ENCODE results near the gene SMIM12.

Gene SMIM12

DNA sequence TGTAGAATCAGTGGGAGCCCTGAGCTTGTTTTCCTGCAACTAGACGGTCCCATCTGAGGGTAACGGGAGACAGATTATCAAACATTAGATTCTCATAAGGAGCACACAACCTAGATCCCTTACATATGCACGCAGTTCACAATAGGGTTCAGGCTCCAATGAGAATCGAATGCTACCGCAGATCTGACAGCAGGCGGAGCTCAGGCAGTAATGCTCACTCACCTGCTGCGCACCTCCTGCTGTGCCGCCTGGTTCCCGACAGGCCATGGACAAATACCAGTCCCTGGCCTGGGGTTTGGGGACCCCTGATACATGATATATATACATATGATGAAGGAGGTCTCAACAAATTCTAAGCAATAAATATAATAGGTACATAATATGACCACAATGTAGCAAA is 19.7 kb upstream of the SMIM12 start:
- TF ChIP-seq POU2F2 (IDR thresholded peaks at IDR 0.05; ENCODE audit: low read depth, low read length) (no peak), SPI1 (IDR thresholded peaks at IDR 0.05; ENCODE audit: low read depth, low read length) (no peak), POLR2AphosphoS5 (IDR thresholded peaks at IDR 0.05; ENCODE audit: low read depth, low read length) (no peak), PAX5 (IDR thresholded peaks at IDR 0.05; ENCODE audit: insufficient read depth, low read length, severe bottlenecking) (no peak), TAF1 (IDR thresholded peaks at IDR 0.05; ENCODE audit: low read depth, low read length) (no peak), POLR2A (IDR thresholded peaks at IDR 0.05; ENCODE audit: low read depth, low read length) (no peak)
- no peak for DNase-seq (ENCODE audit: insufficient read length, low spot score)
- FAIRE-seq = no peak

GRCh38 chr1:34876406-34876805 is 16.9 kb upstream of the SMIM12 start:
- no peak for FAIRE-seq
- DNase-seq (ENCODE audit: insufficient read length, low spot score) = no peak
- TF ChIP-seq POU2F2 (IDR thresholded peaks at IDR 0.05; ENCODE audit: low read depth, low read length) (no peak), PAX5 (IDR thresholded peaks at IDR 0.05; ENCODE audit: insufficient read depth, low read length, severe bottlenecking) (no peak), POLR2AphosphoS5 (IDR thresholded peaks at IDR 0.05; ENCODE audit: low read depth, low read length) (no peak), POLR2A (IDR thresholded peaks at IDR 0.05; ENCODE audit: low read depth, low read length) (no peak)

DNA sequence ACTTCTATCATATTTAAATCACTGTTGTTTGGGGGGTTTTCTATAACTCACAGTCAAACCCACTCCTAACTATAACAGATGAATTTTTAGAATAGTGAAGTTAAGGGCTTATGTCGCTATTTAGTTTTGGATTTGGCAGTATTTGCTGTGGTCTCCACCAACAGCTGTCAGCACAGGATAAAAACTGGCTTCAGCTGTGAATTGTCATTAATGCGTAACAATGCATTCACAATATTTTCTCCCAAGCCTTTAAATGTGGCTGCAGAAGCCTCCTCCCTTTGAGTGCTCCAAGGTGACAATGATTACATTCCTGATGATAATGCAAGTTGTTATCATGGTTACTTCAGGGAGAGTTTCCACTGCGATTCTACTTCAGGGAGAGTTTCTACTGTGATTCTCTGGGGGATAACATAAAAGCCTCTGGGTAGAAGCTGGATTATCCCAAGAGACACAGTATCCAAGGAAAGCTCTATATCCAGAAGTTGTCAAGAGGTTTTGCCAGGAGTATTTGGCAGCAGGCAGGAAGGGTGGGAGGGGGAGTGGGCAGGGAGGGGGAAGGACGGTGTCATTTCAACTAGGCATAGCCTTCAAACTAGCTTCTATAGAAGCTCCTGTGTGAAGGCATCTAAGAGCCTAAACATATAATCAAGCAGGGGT is 14.9 kb upstream of the SMIM12 start:
- FAIRE-seq (no peak), DNase-seq (ENCODE audit: insufficient read length, low spot score) (no peak)
- TF ChIP-seq PAX5 (IDR thresholded peaks at IDR 0.05; ENCODE audit: insufficient read depth, low read length, severe bottlenecking) (no peak), TAF1 (IDR thresholded peaks at IDR 0.05; ENCODE audit: low read depth, low read length) (no peak), POLR2A (IDR thresholded peaks at IDR 0.05; ENCODE audit: low read depth, low read length) (no peak), POU2F2 (IDR thresholded peaks at IDR 0.05; ENCODE audit: low read depth, low read length) (no peak), POLR2AphosphoS5 (IDR thresholded peaks at IDR 0.05; ENCODE audit: low read depth, low read length) (no peak), SPI1 (IDR thresholded peaks at IDR 0.05; ENCODE audit: low read depth, low read length) (no peak)

- no peak for DNase-seq (ENCODE audit: insufficient read length, low spot score)
- TF ChIP-seq SPI1 (IDR thresholded peaks at IDR 0.05; ENCODE audit: low read depth, low read length) (no peak), POU2F2 (IDR thresholded peaks at IDR 0.05; ENCODE audit: low read depth, low read length) (no peak), POLR2AphosphoS5 (IDR thresholded peaks at IDR 0.05; ENCODE audit: low read depth, low read length) (no peak)
- FAIRE-seq = no peak
These were observed 12.6 kb upstream of the SMIM12 start for GRCh38 chr1:34872133-34872503.

DNA sequence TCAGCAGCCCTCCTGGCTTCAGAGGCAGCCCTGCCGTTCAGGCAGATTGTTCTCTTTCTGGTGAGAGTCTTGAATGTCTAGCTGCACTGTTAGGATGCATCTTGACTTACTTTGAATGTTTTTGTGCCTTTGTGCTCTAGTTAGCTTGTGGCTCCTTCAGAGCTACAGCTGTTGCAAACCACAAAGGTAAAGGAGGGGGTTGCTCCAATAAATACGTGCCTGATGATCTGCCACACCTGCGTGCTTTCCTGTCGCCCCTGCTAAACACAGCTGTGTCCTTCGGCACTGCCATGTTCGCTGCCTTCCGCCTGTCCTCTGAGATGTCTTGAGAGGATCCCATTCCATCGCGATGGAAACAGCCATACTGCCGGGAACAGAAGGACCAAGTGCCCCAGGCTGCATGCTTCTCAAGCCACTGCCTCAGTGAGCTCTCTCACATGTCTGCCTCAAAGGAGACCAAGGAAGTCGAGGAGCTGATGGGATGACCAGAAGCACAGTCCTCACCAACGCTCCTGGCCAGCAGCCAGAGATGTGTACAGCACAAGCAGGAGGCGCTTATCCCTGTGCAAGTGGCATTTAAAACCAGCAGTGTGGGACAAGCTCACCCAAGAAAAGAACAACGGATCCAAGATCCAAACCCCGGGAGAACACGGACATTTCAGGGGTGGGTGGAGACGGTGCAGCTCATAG is 12.0 kb upstream of the SMIM12 start:
- FAIRE-seq = no peak
- no peak for DNase-seq (ENCODE audit: insufficient read length, low spot score)
- TF ChIP-seq SPI1 (IDR thresholded peaks at IDR 0.05; ENCODE audit: low read depth, low read length) (no peak), TAF1 (IDR thresholded peaks at IDR 0.05; ENCODE audit: low read depth, low read length) (no peak), PAX5 (IDR thresholded peaks at IDR 0.05; ENCODE audit: insufficient read depth, low read length, severe bottlenecking) (no peak)

DNA sequence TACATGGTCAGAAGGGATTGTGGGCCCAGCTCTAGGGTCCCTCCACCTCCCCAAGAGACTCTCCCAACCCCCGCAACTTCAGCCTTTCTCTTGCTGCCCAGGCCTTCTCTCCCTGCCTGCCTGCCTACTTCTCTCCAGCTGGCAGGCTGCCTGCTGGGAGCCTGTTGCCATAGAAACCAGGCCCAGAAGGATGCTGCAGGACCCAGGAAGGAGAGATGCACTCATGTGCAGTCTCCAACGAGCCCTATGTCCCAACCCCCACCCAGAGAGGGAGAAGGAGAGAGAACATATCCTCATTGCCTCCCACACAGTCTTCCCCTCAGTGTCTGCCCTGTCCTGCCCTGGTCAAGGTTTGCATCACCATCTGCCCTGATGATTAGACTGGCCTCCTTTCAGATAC is 10.8 kb upstream of the SMIM12 start:
- TF ChIP-seq POU2F2 (IDR thresholded peaks at IDR 0.05; ENCODE audit: low read depth, low read length) (no peak), POLR2AphosphoS5 (IDR thresholded peaks at IDR 0.05; ENCODE audit: low read depth, low read length) (no peak), PAX5 (IDR thresholded peaks at IDR 0.05; ENCODE audit: insufficient read depth, low read length, severe bottlenecking) (no peak), POLR2A (IDR thresholded peaks at IDR 0.05; ENCODE audit: low read depth, low read length) (no peak), TAF1 (IDR thresholded peaks at IDR 0.05; ENCODE audit: low read depth, low read length) (no peak), SPI1 (IDR thresholded peaks at IDR 0.05; ENCODE audit: low read depth, low read length) (no peak)
- FAIRE-seq (no peak), DNase-seq (ENCODE audit: insufficient read length, low spot score) (no peak)

DNA sequence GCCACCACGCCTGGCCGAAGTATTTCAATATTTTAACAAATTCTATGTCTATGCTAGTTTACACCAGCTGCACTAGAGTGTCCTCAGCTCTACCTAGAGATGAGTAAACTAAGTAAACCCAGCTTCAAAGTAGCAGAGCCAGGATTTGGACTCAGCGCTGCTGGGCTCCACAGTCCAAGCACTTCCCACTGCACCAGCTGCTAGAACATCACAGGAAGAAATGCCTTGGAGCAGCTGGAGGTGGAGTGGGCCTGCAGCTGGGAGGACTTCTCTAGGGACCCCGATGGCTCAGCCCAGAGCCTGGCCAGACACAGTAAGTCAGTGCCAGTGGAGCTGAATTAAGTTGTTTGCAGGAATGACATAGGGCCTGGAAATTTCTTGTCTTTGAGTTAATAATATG is 10.2 kb upstream of the SMIM12 start:
- DNase-seq (ENCODE audit: insufficient read length, low spot score) = no peak
- TF ChIP-seq TAF1 (IDR thresholded peaks at IDR 0.05; ENCODE audit: low read depth, low read length) (no peak), POLR2AphosphoS5 (IDR thresholded peaks at IDR 0.05; ENCODE audit: low read depth, low read length) (no peak), POU2F2 (IDR thresholded peaks at IDR 0.05; ENCODE audit: low read depth, low read length) (no peak), POLR2A (IDR thresholded peaks at IDR 0.05; ENCODE audit: low read depth, low read length) (no peak), SPI1 (IDR thresholded peaks at IDR 0.05; ENCODE audit: low read depth, low read length) (no peak), PAX5 (IDR thresholded peaks at IDR 0.05; ENCODE audit: insufficient read depth, low read length, severe bottlenecking) (no peak)
- no peak for FAIRE-seq

GRCh38 chr1:34868230-34869049 is 8.9 kb upstream of the SMIM12 start:
- no peak for FAIRE-seq
- TF ChIP-seq POU2F2 (IDR thresholded peaks at IDR 0.05; ENCODE audit: low read depth, low read length) (no peak), POLR2A (IDR thresholded peaks at IDR 0.05; ENCODE audit: low read depth, low read length) (no peak), POLR2AphosphoS5 (IDR thresholded peaks at IDR 0.05; ENCODE audit: low read depth, low read length) (no peak), TAF1 (IDR thresholded peaks at IDR 0.05; ENCODE audit: low read depth, low read length) (no peak), PAX5 (IDR thresholded peaks at IDR 0.05; ENCODE audit: insufficient read depth, low read length, severe bottlenecking) (no peak), SPI1 (IDR thresholded peaks at IDR 0.05; ENCODE audit: low read depth, low read length) (no peak)
- no peak for DNase-seq (ENCODE audit: insufficient read length, low spot score)

DNA sequence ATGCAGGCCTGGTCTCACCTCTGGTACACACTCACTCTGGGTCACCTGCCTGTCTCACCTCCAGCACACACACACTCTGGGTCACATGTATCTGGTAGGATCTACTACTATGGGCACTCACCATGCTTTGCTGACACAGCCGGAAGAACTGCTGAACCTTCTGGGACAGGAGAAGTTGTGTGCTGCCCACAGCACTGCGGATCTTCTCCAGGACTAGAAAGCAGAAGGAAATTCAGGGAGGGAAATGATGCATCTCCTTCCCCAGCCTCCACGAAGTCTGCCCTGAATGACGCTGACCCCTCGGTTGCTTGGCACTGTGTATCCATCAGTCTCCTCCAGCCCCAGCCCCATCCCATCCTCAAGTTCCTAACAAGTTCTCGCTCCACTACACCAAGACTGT is 7.9 kb upstream of the SMIM12 start:
- FAIRE-seq (no peak), DNase-seq (ENCODE audit: insufficient read length, low spot score) (no peak)
- TF ChIP-seq PAX5 (IDR thresholded peaks at IDR 0.05; ENCODE audit: insufficient read depth, low read length, severe bottlenecking) (no peak), POLR2AphosphoS5 (IDR thresholded peaks at IDR 0.05; ENCODE audit: low read depth, low read length) (no peak), SPI1 (IDR thresholded peaks at IDR 0.05; ENCODE audit: low read depth, low read length) (no peak)

Data from GM12891 (cell line).